Measurements from ENCODE around the gene RBFOX1.

Gene RBFOX1

DNA sequence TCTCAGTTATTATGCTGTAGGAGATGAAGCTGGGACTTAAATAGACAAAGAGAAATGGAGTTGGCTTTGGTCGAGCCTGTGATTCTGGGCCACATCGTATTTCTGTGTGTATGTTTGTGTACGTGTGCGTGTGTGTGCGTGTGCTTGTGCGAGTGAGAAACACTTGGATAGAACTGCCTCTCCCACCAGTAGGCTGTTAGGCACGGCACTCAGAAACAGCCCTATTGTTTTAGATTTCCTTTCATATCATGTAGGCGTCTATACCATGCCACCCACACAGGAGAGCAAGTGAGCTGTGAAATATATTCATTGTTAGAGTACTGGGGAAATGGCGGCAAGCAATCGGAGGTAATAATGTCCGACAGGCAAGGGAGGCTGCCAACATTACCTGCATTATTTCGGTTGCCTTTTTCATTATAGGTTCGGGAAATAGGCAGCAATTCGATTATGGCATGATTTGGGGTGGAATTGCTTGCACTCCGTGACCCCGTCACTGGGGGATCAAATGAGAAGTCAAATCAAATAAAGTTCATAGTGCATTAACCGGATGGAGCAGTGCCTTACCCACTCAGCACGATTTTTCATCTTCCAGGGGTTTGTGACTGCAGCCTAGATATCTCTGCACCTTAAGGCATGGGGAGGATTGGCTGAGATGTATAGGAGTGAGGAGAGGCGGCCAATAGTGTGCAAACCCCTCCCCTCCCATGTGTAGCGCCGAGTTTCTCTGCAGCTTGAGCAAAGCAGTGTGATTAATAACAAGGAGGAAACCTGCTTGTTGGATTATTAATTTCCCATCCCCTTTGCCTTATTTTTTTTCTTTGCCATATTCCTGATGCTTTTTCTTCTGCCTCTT lies 89.6 kb downstream of the RBFOX1 start:
- DNase-seq, result no peak

- DNase-seq, result no peak
These were observed 90.9 kb downstream of the RBFOX1 start for GRCh38 chr16:7423434-7424044.

DNA sequence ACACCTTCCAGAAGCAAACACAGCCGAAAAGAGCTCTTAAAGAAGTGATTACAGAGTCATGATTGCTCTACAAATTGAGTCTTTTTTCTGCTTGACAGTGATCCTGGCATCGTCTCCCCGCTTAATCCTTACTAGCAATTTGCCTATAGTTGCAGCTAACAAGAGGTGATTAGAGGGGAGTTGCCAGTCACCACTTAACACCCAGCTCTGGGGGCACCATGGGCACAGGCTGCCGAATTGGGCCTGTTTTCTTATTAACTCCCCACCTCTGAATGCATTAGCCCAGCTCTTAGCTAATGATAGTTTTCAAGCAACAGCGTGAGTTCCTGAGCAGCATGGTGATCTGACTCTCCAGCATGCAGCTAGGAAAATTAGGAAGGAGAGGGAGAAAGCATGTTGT lies 93.5 kb downstream of the RBFOX1 start:
- DNase-seq, result no peak

DNA sequence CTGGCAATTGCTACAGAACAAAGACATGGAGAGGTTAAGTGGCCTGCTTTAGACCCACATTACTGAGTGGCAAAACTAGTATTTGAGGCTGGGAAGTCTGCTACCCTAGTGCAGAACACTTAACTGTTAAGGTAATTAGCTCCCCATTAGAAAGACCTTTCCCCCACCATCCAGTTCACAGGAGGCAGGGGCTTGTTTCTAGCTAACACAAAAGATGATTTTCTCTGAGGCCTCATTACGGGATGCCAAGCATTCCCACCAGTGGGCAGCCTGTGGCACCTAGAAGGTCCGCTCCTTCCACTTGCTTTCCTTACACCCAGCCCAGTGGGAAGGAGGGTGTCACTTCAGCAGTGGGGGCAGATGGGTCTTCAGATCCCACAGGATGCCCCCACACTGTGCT lies 99.1 kb downstream of the RBFOX1 start:
- no peak for DNase-seq

DNA sequence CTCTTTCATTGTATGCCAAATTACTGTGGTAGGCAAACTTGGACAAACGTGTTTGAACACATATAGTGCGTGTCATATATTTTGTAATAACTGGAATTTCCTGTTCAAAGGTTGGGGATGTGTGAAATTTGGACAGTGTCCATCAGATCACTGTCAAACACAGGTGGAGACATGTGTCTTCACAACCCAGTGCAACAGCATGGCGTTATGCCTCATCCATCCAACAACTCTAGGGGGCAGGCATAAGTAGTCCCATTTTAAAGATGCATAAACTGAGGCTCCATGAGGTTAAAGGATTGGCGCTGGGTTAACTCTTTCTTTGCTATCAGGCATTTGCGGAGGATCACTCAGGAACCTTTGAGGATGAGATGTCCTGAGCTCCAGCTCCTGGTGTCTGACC lies 103.7 kb downstream of the RBFOX1 start:
- no peak for DNase-seq

DNA sequence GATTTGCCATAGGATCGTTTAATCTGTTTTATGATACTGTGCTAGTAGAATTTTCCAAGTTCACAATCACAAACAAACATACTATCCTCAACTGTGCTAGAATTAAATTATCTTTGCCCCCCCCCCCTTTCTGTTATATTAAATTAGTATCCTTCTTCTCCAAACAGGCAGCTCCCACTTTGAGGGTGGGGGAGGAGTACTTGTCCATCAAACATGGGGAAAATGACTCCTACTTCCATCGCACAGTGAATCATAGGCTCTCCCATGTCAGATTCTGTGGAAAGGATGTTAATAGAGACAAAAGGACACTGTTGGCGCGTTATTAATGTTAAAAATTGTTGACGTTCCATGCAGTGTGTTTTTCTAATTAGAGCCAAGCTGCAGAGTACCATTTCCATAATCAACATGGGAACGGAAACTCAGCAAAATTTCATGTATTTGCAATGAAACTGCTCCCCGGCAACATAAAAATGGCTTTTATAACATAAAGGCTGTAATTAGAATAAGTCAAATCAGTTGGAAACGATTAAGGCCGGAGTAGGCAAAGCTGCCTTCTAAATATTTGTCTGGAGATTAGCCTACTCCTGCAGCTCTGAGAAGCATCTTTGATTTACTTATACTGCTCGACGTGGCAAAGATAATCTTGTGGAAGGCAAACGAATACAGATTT lies 104.6 kb downstream of the RBFOX1 start:
- no peak for DNase-seq

DNA sequence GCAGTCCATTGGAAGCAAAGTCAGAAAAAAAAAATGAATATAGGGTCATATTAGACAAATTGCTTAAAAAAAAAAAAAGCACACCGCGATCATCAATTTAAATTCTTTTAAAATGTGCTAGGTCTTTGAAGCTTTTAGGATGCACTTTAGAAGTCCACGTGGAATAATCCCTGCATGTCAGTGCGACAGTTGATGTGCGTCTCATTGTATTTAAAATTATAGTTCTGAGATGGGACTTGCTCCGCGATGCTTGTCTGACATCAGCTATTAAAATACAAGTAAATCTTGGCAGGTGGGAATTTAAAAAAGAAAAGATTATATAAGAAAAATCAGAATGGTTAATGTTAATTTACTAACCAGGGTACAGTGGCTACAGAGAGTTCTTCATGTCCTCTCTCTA lies 105.2 kb downstream of the RBFOX1 start:
- DNase-seq, result no peak

DNA sequence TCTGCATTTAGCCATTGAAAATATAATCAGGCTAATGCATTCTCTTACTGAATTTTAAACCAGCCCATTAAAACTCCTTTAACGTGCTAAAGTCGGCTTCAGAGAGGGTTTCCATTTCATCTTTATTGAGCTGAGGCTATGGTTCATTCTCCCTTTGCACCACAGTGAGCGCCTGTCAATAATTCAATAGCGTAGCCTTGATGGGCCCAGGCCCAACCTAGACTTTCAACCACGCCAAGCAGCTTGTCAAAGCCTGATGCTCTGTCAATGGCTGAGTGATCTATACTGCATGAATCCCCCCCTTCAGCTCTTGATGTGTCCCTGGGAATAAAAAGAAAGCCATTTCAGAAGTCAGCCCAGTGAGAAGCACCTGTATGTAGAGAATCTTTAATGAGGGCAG lies 106.0 kb downstream of the RBFOX1 start:
- no peak for DNase-seq

- no peak for DNase-seq
These were observed 106.9 kb downstream of the RBFOX1 start for GRCh38 chr16:7439518-7439917.

GRCh38 chr16:7440886-7441400 lies 108.3 kb downstream of the RBFOX1 start:
- no peak for DNase-seq

GRCh38 chr16:7442050-7442449 lies 109.4 kb downstream of the RBFOX1 start:
- no peak for DNase-seq

- no peak for DNase-seq
These were observed 110.5 kb downstream of the RBFOX1 start for GRCh38 chr16:7443142-7443541.

GRCh38 chr16:7443648-7444365 lies 111.2 kb downstream of the RBFOX1 start:
- no peak for DNase-seq

GRCh38 chr16:7449306-7449705 lies 116.7 kb downstream of the RBFOX1 start:
- no peak for DNase-seq

DNA sequence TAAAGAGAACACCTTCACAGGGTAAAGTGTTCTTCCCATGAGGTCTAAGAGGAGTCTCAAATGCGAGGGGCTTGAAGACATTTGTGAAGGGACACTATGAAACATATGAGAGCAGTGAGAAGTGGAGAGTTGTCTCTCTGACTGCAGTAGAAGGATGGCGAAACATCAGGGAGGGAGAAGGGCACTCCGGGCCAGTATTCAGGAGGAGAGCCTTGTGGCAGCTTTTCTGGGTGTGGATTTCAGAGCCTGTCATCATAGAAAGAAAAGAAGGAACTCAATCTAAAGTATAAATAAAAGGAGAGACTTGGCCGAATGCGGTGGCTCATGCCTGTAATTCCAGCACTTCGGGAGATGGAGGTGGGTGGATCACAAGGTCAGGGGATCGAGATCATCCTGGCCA lies 117.2 kb downstream of the RBFOX1 start:
- no peak for DNase-seq

DNA sequence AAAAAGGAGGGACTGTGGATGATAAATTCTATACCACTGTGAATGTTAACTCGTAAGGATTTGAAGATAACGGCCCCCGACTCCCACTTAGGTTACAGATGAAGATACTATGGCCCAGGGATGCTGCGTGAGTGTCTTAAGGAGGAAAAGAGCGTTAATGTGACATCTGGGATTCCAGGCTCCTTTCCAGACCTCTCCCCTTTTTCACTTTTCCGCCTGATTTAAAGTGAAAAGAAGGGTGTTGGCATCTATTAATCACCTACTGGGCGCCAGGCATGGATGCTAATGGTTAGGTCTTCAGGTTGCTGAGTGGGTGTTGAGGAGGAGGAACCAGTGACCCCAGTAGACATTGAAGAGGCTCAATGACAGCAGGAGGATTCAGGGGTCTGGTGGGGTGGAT lies 117.8 kb downstream of the RBFOX1 start:
- DNase-seq, result no peak

DNA sequence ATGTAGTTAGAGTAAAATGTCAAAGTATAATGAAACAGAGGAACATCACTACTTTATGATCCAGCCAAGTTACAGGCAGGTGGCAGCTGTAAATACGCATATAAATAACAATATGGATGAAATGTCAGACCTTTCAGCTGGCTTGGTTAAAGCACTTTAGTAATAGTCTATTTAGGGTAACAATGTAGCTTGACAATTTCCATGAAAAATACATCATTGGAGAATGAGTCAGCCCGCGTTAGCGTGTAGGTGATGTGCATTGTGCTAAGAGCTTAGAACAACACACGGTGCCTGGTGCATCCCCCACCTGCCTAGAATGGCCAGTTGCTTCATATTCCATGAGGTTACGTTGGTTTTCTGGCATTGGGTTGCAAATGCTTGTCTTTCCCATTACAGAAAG lies 119.4 kb downstream of the RBFOX1 start:
- DNase-seq, result no peak

- no peak for DNase-seq
These were observed 123.6 kb downstream of the RBFOX1 start for GRCh38 chr16:7456211-7456610.

DNA sequence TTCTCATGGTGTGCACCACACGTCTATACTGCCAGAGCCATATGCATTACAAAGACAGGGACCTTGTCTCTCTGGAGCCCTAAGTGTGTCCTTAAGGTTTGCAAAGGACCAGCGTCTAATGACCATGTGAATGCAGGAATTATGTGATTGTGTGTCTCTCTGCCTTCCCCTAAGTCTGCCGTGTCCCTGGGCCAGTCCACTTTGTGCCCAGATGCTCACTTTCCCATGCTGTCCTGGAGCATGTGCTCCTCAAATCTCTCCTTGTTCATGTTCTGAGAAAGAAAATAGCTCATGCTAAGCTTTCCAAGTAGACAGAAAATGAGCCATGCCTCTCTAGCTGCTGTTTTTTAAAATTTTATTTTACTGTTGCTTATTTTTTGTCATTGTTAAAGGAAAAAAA lies 125.5 kb downstream of the RBFOX1 start:
- no peak for DNase-seq

DNA sequence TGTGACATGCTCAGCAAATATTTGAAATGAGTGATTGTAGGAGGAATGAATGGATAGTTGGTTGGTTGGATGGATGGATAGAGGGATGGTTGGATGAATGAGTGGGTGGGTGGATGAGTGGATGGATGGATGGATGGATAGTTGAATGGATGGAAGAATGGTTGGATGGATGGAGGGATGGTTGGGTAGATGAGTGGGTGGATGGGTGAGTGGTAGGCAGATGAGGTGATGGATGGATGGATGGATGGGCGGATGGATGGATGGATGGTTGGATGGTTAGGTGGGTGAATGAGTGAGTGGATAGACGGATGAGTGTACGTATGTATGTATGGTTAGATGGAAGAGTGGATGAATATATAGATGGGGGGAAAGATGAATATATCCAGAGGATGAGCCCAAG lies 137.7 kb downstream of the RBFOX1 start:
- DNase-seq, result no peak

- no peak for DNase-seq
These were observed 138.6 kb downstream of the RBFOX1 start for GRCh38 chr16:7471268-7471667.

- no peak for DNase-seq
These were observed 149.4 kb downstream of the RBFOX1 start for GRCh38 chr16:7482032-7482431.

DNA sequence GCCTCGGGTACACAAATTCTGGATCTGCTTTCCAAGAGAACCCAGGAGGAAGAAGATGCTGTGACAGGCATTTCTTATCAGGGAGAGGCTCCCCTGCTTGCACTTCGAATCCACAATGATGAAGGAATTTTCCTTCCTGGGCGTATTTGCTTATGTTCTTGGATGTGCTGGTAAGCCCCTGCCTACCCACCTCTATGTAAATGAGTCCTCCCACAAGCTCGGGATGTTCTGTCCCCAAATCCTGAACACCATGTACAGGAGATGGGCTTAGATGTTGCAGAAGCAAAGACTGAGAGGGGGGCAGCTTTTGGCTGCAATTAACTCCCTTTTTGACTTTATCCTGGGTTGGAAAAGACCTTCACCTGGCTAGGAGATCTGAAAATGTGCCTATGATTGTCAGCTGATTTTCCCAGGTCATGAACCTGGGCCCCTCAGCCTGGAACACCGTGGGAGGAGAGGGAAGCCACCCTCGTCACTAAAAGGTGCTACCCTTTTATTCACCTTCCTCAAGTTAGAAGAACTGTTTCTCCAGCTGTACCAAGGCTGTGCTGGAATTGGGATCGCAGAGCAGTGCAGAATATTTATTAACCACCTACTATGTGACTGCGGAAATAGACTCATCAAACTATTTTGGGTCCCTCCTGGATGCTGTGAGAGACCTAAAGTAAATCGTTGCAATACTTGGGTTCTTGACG lies 150.1 kb downstream of the RBFOX1 start:
- no peak for DNase-seq

Measured in Kasumi-1 (cell line).